HEK293 (cell line): ENCODE measurements around the gene BMF.

Experiments
- ATF2 ChIP-seq: fragments of 450-650 bp; formaldehyde crosslinking; IDR thresholded peaks from 2 replicates; pipeline ENCODE4 v1.5.1; 2016; ENCODE audit warnings: missing biosample characterization, missing genetic modification characterization, low read depth
- EGR2 ChIP-seq: fragments of 450-650 bp; formaldehyde crosslinking; IDR thresholded peaks from 2 replicates; pipeline ENCODE4 v1.5.1; 2016; ENCODE audit warnings: low read depth, missing biosample characterization, missing genetic modification characterization
- GLIS2 ChIP-seq: fragments of 450-650 bp; formaldehyde crosslinking; IDR thresholded peaks from 2 replicates; pipeline ENCODE4 v1.5.1; 2016; ENCODE audit warnings: missing biosample characterization, missing genetic modification characterization
- HIC1 ChIP-seq: fragments of 450-650 bp; formaldehyde crosslinking; IDR thresholded peaks from 2 replicates; pipeline ENCODE4 v1.5.1; 2016; ENCODE audit warnings: missing biosample characterization, missing genetic modification characterization
- HOXC10 ChIP-seq: sonication (generic); formaldehyde crosslinking; IDR thresholded peaks from 2 replicates; pipeline ENCODE4 v1.8.1; 2023; ENCODE audit warnings: mild to moderate bottlenecking, missing genetic modification reagents
- KLF10 ChIP-seq: fragments of 450-650 bp; IDR thresholded peaks from 2 replicates; pipeline ENCODE4 v1.5.1; 2018; ENCODE audit warnings: missing biosample characterization, mild to moderate bottlenecking, missing genetic modification characterization
- PRDM1 ChIP-seq: fragments of 450-650 bp; formaldehyde crosslinking; IDR thresholded peaks from 2 replicates; pipeline ENCODE4; 2016; ENCODE audit warnings: missing biosample characterization, missing genetic modification characterization
- RBAK ChIP-seq: fragments of 450-650 bp; formaldehyde crosslinking; IDR thresholded peaks from 2 replicates; pipeline ENCODE4 v1.5.1; 2016; ENCODE audit warnings: missing biosample characterization, missing genetic modification characterization
- SP7 ChIP-seq: fragments of 450-650 bp; formaldehyde crosslinking; IDR thresholded peaks from 2 replicates; pipeline ENCODE4 v1.5.1; 2016; ENCODE audit warnings: missing biosample characterization, missing genetic modification characterization
- TSHZ1 ChIP-seq: fragments of 450-650 bp; formaldehyde crosslinking; IDR thresholded peaks from 2 replicates; pipeline ENCODE4 v1.5.1; 2016; ENCODE audit warnings: missing biosample characterization, missing genetic modification characterization, borderline replicate concordance
- WT1 ChIP-seq: fragments of 450-650 bp; formaldehyde crosslinking; IDR thresholded peaks from 2 replicates; pipeline ENCODE4 v1.5.1; 2016; ENCODE audit warnings: missing biosample characterization, missing genetic modification characterization
- ZBTB7A ChIP-seq: fragments of 450-650 bp; formaldehyde crosslinking; IDR thresholded peaks from 2 replicates; pipeline ENCODE4 v1.5.1; 2016; ENCODE audit warnings: low read depth, missing biosample characterization, missing genetic modification characterization
- ZNF169 ChIP-seq: fragments of 450-650 bp; formaldehyde crosslinking; IDR thresholded peaks from 2 replicates; pipeline ENCODE4 v1.5.1; 2016; ENCODE audit warnings: missing biosample characterization, missing genetic modification characterization
- ZNF175 ChIP-seq: fragments of 450-650 bp; formaldehyde crosslinking; IDR thresholded peaks from 2 replicates; pipeline ENCODE4 v1.5.1; 2016; ENCODE audit warnings: missing biosample characterization, missing genetic modification characterization
- ZNF184 ChIP-seq: fragments of 450-650 bp; IDR thresholded peaks from 2 replicates; pipeline ENCODE4 v1.5.1; 2018; ENCODE audit warnings: missing biosample characterization, mild to moderate bottlenecking, missing genetic modification characterization
- ZNF19 ChIP-seq: fragments of 450-650 bp; formaldehyde crosslinking; IDR thresholded peaks from 2 replicates; pipeline ENCODE4; 2016; ENCODE audit warnings: missing biosample characterization, missing genetic modification characterization, low read depth
- ZNF324 ChIP-seq: fragments of 450-650 bp; formaldehyde crosslinking; IDR thresholded peaks from 2 replicates; pipeline ENCODE4 v1.5.1; 2016; ENCODE audit warnings: missing biosample characterization, missing genetic modification characterization
- ZNF362 ChIP-seq: fragments of 450-650 bp; formaldehyde crosslinking; IDR thresholded peaks from 2 replicates; pipeline ENCODE4 v1.5.1; 2016; ENCODE audit warnings: missing biosample characterization, missing genetic modification characterization
- ZNF501 ChIP-seq: fragments of 450-650 bp; formaldehyde crosslinking; IDR thresholded peaks from 2 replicates; pipeline ENCODE4 v1.5.1; 2016; ENCODE audit warnings: missing biosample characterization, missing genetic modification characterization
- ZNF521 ChIP-seq: fragments of 450-650 bp; formaldehyde crosslinking; IDR thresholded peaks from 2 replicates; pipeline ENCODE4 v1.5.1; 2017; ENCODE audit warnings: missing biosample characterization, mild to moderate bottlenecking, missing genetic modification characterization
- ZNF544 ChIP-seq: fragments of 450-650 bp; formaldehyde crosslinking; IDR thresholded peaks from 2 replicates; pipeline ENCODE4 v1.5.0; 2017; ENCODE audit warnings: missing biosample characterization, missing genetic modification characterization
- ZNF548 ChIP-seq: fragments of 450-650 bp; formaldehyde crosslinking; IDR thresholded peaks from 2 replicates; pipeline ENCODE4 v1.5.1; 2016; ENCODE audit warnings: missing biosample characterization, missing genetic modification characterization
- ZNF560 ChIP-seq: fragments of 450-650 bp; formaldehyde crosslinking; IDR thresholded peaks from 2 replicates; pipeline ENCODE4 v1.5.1; 2017; ENCODE audit warnings: missing biosample characterization, missing genetic modification characterization, borderline replicate concordance
- ZNF580 ChIP-seq: fragments of 450-650 bp; formaldehyde crosslinking; IDR thresholded peaks from 2 replicates; pipeline ENCODE4 v1.5.1; 2016; ENCODE audit warnings: missing biosample characterization, missing genetic modification characterization
- ZNF585B ChIP-seq: fragments of 450-650 bp; formaldehyde crosslinking; IDR thresholded peaks from 2 replicates; pipeline ENCODE4 v1.5.1; 2016; ENCODE audit warnings: missing biosample characterization, missing genetic modification characterization
- ZNF664 ChIP-seq: fragments of 450-650 bp; formaldehyde crosslinking; IDR thresholded peaks from 2 replicates; pipeline ENCODE4 v1.5.1; 2016; ENCODE audit warnings: missing biosample characterization, missing genetic modification characterization
- ZNF707 ChIP-seq: fragments of 450-650 bp; formaldehyde crosslinking; IDR thresholded peaks from 2 replicates; pipeline ENCODE4 v1.5.1; 2016; ENCODE audit warnings: missing biosample characterization, missing genetic modification characterization
- ZNF777 ChIP-seq: fragments of 450-650 bp; formaldehyde crosslinking; IDR thresholded peaks from 2 replicates; pipeline ENCODE4 v1.5.1; 2017; ENCODE audit warnings: missing biosample characterization, missing genetic modification characterization, borderline replicate concordance
- ZSCAN5A ChIP-seq: fragments of 450-650 bp; formaldehyde crosslinking; IDR thresholded peaks from 2 replicates; pipeline ENCODE4 v1.5.1; 2016; ENCODE audit warnings: missing biosample characterization, missing genetic modification characterization

Gene BMF

GRCh38 chr15:40069178-40070165 lies 39.2 kb downstream of the BMF start (continued):
- no peak for TF ChIP-seq ZNF362
- peak; percentile 83 for TF ChIP-seq SP7 (tag by site-specific recombination)
- no peak for TF ChIP-seq RBAK
- no peak for TF ChIP-seq ZNF777
- no peak for TF ChIP-seq ZNF544 (tag by site-specific recombination)
- no peak for TF ChIP-seq HOXC10 (CRISPR knock-in tag)
- TF ChIP-seq ZNF19: no peak
- TF ChIP-seq ZNF184 (tag by site-specific recombination): no peak
- no peak for TF ChIP-seq ZNF169 (tag by site-specific recombination)
- TF ChIP-seq TSHZ1 (tag by site-specific recombination): no peak
- peak; percentile 90 for TF ChIP-seq GLIS2 (tag by site-specific recombination)
- TF ChIP-seq HIC1 (tag by site-specific recombination): peak; percentile 92; the same call in 1 of the 2 replicates
- TF ChIP-seq WT1 (tag by site-specific recombination): 0 out of 2 replicates have a peak, but pooled peaks have one; percentile 40
- peak; percentile 57; the same call in 1 of the 2 replicates for TF ChIP-seq ZNF324 (tag by site-specific recombination)
- TF ChIP-seq ZNF501 (tag by site-specific recombination): peak; percentile 75; the same call in 1 of the 2 replicates
- 0 out of 2 replicates have a peak, but pooled peaks have one; percentile 15 for TF ChIP-seq EGR2 (tag by site-specific recombination)
- TF ChIP-seq PRDM1 (tag by site-specific recombination): no peak
- TF ChIP-seq ZNF560: no peak
- TF ChIP-seq ATF2 (tag by site-specific recombination): no peak
- TF ChIP-seq ZNF521 (tag by site-specific recombination): no peak
- no peak for TF ChIP-seq ZNF707 (tag by site-specific recombination)
- no peak for TF ChIP-seq ZSCAN5A (tag by site-specific recombination)
- TF ChIP-seq ZNF548 (tag by site-specific recombination): no peak
- no peak for TF ChIP-seq ZNF580 (tag by site-specific recombination)
- no peak for TF ChIP-seq ZNF664 (tag by site-specific recombination)
- TF ChIP-seq ZNF585B: no peak
- TF ChIP-seq ZNF175 (tag by site-specific recombination): no peak
- 0 out of 2 replicates have a peak, but pooled peaks have one; percentile 22 for TF ChIP-seq KLF10 (tag by site-specific recombination)
- TF ChIP-seq ZBTB7A: no peak
